Measurements from ENCODE around the gene TMEM196.
A peak's percentile ranks its signal among the peaks of the same experiment; 100 is the strongest.
"Not testable (repeated sequence)": the region's sequence is repeated elsewhere in the genome, so short reads cannot be mapped to it uniquely, and the experiment has no call there.

TMEM196 gene

DNA sequence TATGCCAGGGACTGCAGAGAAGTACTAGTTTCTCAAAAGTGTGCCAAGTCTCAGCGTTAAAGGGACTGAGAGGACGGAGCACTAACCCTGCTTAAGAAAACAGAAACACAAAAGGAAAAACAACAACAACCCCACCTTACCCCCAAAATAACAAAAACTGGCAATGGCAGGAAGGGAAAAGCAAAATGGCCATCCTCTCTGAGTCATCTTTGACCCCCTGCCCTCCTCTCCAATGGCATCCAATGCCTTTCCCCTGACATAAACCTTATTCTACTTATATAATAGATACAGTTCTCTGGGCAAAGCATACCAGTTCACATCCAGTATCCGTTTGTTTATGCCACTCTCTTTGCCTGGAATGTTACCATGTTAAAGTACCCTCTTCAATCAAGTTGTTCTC lies 66.2 kb downstream of the TMEM196 start:
- DNase-seq (ENCODE audit: low spot score) = peak; percentile 4

DNA sequence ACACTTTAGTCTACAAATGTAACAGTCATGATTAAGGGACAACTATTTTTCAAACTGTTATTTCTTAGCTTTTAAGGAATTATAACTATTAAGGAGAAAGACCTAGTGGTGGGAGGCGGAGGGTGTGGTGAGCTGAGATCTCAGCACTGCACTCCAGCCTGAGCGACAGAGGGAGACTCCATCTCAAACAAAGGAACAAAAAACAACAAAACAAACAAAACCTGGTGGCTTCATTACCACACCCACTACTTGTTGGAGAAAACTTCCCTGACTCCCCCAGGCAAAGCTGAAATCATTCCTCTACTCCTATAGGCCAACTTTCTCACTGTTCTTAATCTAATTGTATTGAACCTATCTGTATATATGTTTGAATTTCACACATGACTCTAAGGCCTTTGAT lies 67.8 kb downstream of the TMEM196 start:
- no peak for DNase-seq (ENCODE audit: low spot score)

DNA sequence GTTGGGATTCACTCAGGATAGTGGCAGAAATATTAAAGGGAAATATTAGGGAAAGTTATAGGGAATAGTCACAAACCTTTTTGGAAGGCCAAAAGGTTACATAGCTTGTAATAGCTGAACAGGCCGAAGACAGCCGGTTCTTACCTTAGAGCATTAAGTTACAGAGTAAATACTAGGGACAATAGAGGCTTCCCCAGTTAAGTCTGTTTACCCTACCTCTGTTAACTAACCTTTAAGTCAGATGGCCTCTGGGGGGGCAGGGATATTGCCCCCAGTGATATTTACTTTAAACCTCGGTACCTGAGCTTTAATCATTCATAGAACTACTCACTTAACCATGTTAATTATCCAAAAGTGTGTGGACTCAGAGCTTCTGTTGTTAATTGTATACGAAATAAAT lies 71.9 kb downstream of the TMEM196 start:
- no peak for DNase-seq (ENCODE audit: low spot score)

DNA sequence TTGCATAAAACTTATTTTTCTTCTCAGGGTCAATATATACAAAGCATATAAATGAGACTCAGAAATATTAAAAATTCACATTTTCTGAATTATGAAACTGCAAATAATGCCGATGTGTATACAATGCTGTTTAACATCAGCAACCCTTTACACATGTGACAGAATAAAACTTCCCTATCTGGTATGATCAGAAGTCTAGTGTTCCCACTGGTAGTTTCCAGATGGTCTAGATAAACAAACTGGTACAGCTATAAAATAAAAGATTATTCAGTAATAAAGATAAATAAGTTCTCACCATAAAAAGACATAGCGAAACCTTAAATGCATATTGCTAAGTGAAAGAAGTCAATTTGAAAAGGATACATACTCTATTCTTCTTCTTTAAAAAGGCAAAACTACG lies 72.5 kb downstream of the TMEM196 start:
- no peak for DNase-seq (ENCODE audit: low spot score)

DNA sequence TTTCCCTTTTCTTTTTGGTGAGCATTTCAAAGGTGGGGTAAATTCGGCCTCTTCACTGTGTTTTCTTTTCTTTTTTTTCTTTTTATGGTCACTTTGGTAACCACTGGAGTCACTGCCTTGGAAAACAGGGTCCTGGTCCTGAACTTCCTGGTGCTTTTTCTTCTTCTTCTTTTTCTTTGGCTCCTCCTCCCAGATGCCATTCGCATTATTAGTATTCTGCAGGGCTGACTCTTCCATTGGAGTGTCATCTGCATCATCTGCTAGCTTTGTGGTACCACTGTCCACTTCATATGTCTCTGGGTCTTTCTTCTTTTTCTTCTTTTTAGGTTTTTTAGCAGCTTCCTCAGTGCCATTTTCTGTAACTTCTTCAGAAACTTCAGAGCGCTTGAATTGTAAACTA lies 75.1 kb downstream of the TMEM196 start:
- peak; percentile 59 for DNase-seq (ENCODE audit: low spot score)

DNA sequence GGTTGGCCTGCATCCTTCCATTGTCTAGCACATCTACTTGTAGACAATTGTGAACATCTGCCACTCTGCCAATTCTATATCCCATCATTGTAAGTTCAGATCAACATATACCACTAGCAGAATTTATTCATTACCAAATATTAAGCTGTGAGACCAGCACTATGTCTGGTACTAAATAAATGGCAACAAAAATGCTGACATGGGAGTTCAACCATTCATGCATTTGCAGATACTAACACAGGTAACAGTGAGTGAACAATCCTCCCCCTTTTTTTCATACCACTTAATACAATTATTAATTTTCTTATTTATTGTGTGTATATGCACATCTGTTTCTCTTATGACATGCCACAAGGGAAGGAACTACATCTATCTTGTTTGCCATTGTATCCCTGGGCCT lies 76.5 kb downstream of the TMEM196 start:
- DNase-seq (ENCODE audit: low spot score) = no peak

DNA sequence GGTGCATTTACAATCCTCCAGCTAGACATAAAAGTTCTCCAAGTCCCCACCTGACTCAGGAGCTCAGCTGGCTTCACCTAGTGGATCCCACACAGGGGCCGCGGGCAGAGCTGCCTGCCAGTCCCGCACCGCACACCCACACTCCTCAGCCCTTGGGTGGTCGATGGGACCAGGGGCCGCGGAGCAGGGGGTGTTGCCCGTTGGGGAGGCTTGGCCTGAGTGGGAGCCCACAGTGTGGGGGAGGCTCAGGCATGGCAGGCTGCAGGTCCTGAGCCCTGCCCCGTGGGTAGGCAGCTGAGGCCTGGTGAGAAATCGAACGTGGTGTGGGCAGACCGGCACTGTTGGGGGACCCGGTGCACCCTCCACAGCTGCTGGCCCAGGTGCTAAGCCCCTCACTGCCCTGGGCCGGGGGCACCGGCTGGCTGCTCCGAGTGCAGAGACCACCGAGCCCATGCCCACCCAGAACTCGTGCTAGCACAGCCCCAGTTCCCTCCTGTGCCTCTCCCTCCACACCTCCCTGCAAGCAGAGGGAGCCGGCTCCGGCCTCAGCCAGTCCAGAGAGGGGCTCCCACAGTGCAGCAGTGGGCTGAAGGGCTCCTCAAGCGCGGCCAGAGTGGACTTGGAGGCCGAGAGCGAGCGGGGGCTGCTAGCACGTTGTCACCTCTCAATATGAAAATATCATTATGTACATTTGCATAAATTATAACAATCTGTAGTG lies 81.1 kb downstream of the TMEM196 start:
- DNase-seq (ENCODE audit: low spot score) = no peak

DNA sequence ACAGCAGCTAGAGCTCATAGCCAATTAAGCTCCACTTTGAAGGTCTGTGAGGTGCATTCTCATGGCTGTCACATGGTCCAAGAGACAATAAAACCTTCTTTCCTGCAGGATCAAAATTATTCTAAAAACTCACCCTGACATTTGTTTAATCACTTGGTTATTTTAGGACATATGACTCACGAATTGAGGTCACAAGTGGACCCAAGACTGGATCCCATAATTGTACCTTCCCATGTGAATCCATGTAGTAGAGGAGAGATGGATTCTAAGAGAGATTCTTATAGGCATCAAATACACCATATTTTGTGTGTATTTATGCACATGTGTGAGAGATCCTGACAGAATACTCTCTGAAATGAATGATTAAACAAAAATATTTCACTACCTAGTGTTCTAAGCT lies 82.7 kb downstream of the TMEM196 start:
- no peak for DNase-seq (ENCODE audit: low spot score)

DNA sequence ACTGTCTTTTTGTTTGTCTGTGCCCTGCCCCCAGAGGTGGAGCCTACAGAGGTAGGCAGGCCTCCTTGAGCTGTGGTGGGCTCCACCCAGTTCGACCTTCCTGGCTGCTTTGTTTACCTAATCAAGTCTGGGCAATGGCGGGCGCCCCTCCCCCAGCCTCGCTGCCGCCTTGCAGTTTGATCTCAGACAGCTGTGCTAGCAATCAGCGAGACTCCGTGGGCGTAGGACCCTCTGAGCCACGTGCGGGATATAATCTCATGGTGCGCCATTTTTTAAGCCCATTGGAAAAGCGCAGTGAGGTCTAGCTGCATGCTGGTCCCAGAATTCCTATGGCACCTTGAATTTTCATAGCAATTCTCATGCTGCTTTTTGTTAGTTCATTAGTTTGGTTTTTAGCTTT lies 84.3 kb downstream of the TMEM196 start:
- not testable (repeated sequence) for DNase-seq (ENCODE audit: low spot score)

DNA sequence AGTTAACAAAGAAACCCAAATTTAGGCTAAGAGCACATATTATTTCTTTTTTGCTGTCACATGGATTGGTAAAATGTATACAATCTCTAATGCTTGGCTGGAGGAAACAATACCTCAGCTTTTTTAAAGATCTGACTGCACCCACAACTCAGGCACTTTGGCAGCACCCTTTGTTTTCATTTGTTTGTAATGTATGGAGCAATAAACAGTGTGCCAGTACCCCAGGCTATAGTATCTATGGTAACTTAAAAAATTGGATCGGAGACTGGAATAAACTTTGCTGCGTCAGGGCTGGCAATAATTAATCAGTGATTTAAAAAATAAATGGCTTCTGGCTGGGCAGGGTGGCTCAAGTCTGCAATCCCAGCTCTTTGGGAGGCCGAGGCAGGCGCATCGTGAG lies 91.8 kb downstream of the TMEM196 start:
- no peak for DNase-seq (ENCODE audit: low spot score)

DNA sequence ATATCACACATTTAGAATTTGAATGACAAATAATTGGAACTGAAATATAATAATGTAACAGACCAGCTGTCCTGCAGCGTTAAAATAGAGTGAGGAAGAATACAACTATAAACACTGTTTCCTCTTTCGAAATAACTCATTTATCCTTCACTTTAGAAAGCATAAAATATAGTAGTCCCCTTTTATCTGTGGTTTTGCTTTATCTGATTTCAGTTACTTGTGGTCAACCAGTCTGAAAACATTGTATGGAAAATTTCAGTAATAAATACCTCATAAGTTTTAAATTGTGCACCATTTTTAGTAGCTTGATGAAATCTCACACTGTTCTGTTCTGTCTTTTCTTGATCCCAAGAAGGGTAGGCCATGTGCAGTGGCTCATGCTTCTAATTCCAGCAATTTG lies 96.2 kb downstream of the TMEM196 start:
- DNase-seq (ENCODE audit: low spot score) = no peak

DNA sequence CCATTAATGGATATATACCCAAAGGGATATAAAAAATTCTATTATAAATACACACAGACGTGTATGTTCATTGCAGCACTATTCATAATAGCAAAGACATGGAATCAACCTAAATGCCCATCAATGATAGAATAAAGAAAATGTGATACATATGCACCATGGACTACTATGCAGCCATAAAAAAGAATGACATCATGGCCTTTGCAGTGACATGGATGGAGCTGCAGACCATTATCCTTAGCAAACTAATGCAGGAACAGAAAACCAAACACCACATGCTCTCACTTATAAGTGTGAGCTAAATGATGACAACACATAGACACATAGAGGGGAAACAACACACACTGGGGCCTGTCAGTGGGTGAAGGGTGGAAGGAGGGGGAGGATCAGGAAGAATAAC lies 97.6 kb downstream of the TMEM196 start:
- DNase-seq (ENCODE audit: low spot score) = no peak

DNA sequence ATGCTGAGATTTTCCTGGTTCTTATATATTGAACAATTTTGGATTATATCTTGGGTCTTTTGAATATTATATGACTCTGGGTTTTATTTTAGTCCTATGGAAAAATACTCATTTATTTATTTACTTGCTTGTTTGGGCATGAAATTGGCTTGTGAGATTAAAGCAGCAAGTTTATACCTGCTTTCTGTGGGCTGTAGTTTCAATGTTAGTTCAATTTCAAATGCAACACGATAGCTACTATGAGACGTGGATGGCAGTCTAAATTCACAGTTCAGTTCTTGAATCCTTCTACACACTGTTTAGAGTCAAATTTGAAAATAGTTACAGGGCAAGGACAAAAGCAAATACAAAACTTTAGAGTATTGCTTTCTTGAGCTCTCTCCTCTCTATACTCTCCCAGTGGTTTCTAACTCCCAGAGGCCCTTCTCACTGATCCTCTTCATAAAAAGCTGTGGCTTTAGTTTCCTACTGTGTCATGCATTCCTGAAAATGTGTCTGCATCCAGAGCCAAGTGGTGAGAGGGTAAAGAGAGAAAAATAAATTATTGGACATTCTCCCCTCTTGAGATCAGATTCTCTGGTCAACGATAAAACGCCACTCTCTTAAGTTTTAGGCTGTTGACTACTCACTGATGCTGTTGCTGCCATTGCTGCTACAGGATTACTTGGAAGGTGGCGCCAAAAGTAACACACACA lies 99.0 kb downstream of the TMEM196 start:
- DNase-seq (ENCODE audit: low spot score) = no peak

DNA sequence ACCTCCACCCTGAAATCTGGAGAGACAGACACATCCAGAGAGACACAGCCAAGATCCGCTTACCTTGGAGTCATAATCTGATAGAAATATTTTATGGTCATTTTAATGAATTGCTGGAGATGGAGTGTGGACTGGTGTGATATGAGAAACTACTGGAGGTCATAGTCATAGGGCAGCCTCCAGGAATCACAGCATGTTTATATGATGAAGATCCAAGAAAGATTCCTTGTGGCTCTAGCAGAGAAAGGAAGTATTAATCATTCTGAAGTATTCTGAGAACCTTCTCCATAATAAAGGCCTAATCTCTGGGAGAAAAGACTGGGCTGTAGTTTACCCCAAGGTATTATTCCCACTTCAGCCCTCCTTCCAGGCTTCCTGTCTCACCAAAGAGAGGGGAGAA lies 102.6 kb downstream of the TMEM196 start:
- DNase-seq (ENCODE audit: low spot score) = no peak

All from kidney tubule cell (primary cell).